Measurements from ENCODE around the gene UQCRC1. TPM values are rescaled to one million over a fixed set of nuclear protein-coding genes. Genes with fewer than 3 reads are reported as not detected.

Gene UQCRC1
- total RNA-seq, 1 experiment from 2014 or later: 227 TPM

DNA sequence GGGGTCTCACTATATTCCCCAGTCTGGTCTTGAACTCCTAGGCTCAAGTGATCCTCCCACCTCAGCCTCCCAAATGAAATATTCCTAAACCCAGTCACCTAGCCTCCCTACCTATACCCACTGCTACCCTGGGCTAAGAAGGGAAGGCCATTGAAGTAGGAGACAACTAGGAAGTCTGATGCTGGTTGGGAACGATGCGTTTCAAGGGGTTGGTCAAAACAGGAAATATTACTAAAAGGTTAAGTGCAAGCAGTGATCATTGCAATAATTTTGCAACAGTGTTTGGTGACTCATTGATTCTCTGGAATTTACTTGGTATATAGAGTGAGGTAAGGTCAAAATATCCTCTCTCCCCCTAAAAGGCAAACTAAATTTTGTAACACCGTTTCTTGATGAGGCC is 4.6 kb upstream of the UQCRC1 start:
- Histone ChIP-seq H3K4me3 (ENCODE audit: low read depth in 2 of 2, low read length in 2 of 2) (no peak overlapping the region), H3K9me3 (ENCODE audit: control insufficient read depth, insufficient read depth, low read depth, low read length) (peaks cover 4% of the 10 kb centered on the region; the same call in 1 of the 2 replicates), H3K27me3 (ENCODE audit: control insufficient read depth, insufficient read depth, low read length) (no peaks in the 10 kb centered on the region), H3K36me3 (ENCODE audit: control insufficient read depth, insufficient read depth, low read length) (peaks cover under 1% of the 10 kb centered on the region; the same call in 1 of the 2 replicates), H3K4me1 (ENCODE audit: control insufficient read depth, insufficient read depth, low read length) (no peaks in the 10 kb centered on the region), H3K27ac (ENCODE audit: low read length) (no peak overlapping the region)
- in situ Hi-C loops (cut with HindIII; ENCODE audit: low pct_unique_long_range_greater_than_20kb, low sequenced_read_pairs): no loop called here
- ChIA-PET POLR2A (no interaction called here), CTCF (no interaction called here)
- BruUV-seq (replicated peaks): no TSS peak
- DNase-seq (ENCODE audit: low read depth, low spot score) (no peak), ATAC-seq (no peak)
- intact Hi-C loops (cut with micrococcal nuclease; ENCODE audit: unreplicated experiment): no loop called here
- TF ChIP-seq POLR2AphosphoS5 (IDR thresholded peaks at IDR 0.05; ENCODE audit: low read depth, low read length): no peak
- no peak for TF ChIP-seq SIN3A (IDR thresholded peaks at IDR 0.05; ENCODE audit: borderline replicate concordance, insufficient read depth, low read depth, low read length)
- TF ChIP-seq, protein P1, sequence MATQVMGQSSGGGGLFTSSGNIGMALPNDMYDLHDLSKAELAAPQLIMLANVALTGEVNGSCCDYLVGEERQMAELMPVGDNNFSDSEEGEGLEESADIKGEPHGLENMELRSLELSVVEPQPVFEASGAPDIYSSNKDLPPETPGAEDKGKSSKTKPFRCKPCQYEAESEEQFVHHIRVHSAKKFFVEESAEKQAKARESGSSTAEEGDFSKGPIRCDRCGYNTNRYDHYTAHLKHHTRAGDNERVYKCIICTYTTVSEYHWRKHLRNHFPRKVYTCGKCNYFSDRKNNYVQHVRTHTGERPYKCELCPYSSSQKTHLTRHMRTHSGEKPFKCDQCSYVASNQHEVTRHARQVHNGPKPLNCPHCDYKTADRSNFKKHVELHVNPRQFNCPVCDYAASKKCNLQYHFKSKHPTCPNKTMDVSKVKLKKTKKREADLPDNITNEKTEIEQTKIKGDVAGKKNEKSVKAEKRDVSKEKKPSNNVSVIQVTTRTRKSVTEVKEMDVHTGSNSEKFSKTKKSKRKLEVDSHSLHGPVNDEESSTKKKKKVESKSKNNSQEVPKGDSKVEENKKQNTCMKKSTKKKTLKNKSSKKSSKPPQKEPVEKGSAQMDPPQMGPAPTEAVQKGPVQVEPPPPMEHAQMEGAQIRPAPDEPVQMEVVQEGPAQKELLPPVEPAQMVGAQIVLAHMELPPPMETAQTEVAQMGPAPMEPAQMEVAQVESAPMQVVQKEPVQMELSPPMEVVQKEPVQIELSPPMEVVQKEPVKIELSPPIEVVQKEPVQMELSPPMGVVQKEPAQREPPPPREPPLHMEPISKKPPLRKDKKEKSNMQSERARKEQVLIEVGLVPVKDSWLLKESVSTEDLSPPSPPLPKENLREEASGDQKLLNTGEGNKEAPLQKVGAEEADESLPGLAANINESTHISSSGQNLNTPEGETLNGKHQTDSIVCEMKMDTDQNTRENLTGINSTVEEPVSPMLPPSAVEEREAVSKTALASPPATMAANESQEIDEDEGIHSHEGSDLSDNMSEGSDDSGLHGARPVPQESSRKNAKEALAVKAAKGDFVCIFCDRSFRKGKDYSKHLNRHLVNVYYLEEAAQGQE (IDR thresholded peaks at IDR 0.05; ENCODE audit: insufficient read depth in 1 of 2, low read depth in 2 of 2, low read length in 1 of 2): no peak
- no peak for TF ChIP-seq TCF7L2 (IDR thresholded peaks at IDR 0.05; ENCODE audit: low read depth, low read length)
- TF ChIP-seq, protein P2, sequence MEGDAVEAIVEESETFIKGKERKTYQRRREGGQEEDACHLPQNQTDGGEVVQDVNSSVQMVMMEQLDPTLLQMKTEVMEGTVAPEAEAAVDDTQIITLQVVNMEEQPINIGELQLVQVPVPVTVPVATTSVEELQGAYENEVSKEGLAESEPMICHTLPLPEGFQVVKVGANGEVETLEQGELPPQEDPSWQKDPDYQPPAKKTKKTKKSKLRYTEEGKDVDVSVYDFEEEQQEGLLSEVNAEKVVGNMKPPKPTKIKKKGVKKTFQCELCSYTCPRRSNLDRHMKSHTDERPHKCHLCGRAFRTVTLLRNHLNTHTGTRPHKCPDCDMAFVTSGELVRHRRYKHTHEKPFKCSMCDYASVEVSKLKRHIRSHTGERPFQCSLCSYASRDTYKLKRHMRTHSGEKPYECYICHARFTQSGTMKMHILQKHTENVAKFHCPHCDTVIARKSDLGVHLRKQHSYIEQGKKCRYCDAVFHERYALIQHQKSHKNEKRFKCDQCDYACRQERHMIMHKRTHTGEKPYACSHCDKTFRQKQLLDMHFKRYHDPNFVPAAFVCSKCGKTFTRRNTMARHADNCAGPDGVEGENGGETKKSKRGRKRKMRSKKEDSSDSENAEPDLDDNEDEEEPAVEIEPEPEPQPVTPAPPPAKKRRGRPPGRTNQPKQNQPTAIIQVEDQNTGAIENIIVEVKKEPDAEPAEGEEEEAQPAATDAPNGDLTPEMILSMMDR (IDR thresholded peaks at IDR 0.05): no peak

DNA sequence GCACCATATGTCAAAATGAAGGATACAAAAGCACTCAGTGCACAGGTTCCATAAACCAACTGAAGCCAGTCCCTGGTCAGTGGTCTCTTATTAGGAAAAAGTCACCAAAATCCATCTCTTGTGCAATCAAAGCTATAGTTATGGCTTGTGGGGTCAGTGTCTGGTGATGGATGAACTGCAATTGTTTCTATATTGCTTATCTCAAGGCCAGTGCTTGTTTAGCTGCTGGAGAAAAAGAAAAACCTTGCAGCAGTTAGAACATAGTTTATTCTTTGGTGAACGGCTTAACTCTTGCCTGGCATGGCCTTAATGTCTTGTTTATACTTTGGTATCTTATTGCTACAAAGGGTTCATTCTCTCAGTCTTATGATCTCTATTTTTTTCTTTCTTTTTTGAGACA is 2.9 kb upstream of the UQCRC1 start:
- peaks cover 6% of the 10 kb centered on the region for H3K4me1 ChIP-seq (ENCODE audit: control insufficient read depth, insufficient read depth, low read length)
- H3K27ac ChIP-seq (ENCODE audit: low read length): no peak overlapping the region
- ATAC-seq (no peak), DNase-seq (ENCODE audit: low read depth, low spot score) (no peak)
- peaks cover 3% of the 10 kb centered on the region; the same call in 1 of the 2 replicates for H3K9me3 ChIP-seq (ENCODE audit: control insufficient read depth, insufficient read depth, low read depth, low read length)
- in situ Hi-C loops (cut with HindIII; ENCODE audit: low pct_unique_long_range_greater_than_20kb, low sequenced_read_pairs) (no loop called here), intact Hi-C loops (cut with micrococcal nuclease; ENCODE audit: unreplicated experiment) (no loop called here)
- BruUV-seq (replicated peaks): no TSS peak
- TF ChIP-seq, protein P2 (IDR thresholded peaks at IDR 0.05): no peak
- TF ChIP-seq POLR2AphosphoS5 (IDR thresholded peaks at IDR 0.05; ENCODE audit: low read depth, low read length) (no peak), TCF7L2 (IDR thresholded peaks at IDR 0.05; ENCODE audit: low read depth, low read length) (no peak), SIN3A (IDR thresholded peaks at IDR 0.05; ENCODE audit: borderline replicate concordance, insufficient read depth, low read depth, low read length) (no peak)
- TF ChIP-seq, protein P1 (IDR thresholded peaks at IDR 0.05; ENCODE audit: insufficient read depth in 1 of 2, low read depth in 2 of 2, low read length in 1 of 2): no peak
- POLR2A ChIA-PET: no interaction called here
- no peaks in the 10 kb centered on the region for H3K27me3 ChIP-seq (ENCODE audit: control insufficient read depth, insufficient read depth, low read length)
- CTCF ChIA-PET: interaction anchor here (0.7 kb wide), 1 partner anchor 137 kb away, joined by 4 read pairs; no protein-coding TSS in a partner anchor
- no peak overlapping the region for H3K4me3 ChIP-seq (ENCODE audit: low read depth in 2 of 2, low read length in 2 of 2)
- H3K36me3 ChIP-seq (ENCODE audit: control insufficient read depth, insufficient read depth, low read length): peaks cover 9% of the 10 kb centered on the region
